ENCODE data around the gene FIGLA. TPM values are rescaled to one million over a fixed set of nuclear protein-coding genes. Genes with fewer than 3 reads are reported as not detected.

The FIGLA gene
- total and polyA plus RNA-seq, 2 experiments from 2014 or later = not detected

- DNase-seq (ENCODE audit: low spot score) = no peak
- Histone ChIP-seq H3K9me3 (ENCODE audit: low read depth) (no peaks in the 10 kb centered on the region), H3K4me2 (no peak overlapping the region), H3K4me3 (no peak overlapping the region), H3K79me2 (no peaks in the 10 kb centered on the region), H4K20me1 (ENCODE audit: insufficient read depth, poor library complexity, severe bottlenecking) (no peaks in the 10 kb centered on the region), H3K36me3 (replicated peaks; ENCODE audit: insufficient read depth, low read depth) (no peaks in the 10 kb centered on the region), H3K9me2 (replicated peaks; ENCODE audit: insufficient read depth) (no peaks in the 10 kb centered on the region), H3K27me3 (peaks cover 19% of the 10 kb centered on the region), H3K27ac (no peak overlapping the region), H3K4me1 (ENCODE audit: insufficient read depth) (no peaks in the 10 kb centered on the region), H2AFZ (no peak overlapping the region)
- TF ChIP-seq EZH2 (IDR thresholded peaks at IDR 0.05; ENCODE audit: borderline replicate concordance) = no peak
- no peak for TF ChIP-seq EZH2phosphoT487 (IDR thresholded peaks at IDR 0.05; ENCODE audit: low read depth, severe bottlenecking, unreplicated experiment)
- TF ChIP-seq CTCF (IDR thresholded peaks at IDR 0.05; ENCODE audit: poor library complexity) = no peak
- 83% methylated on average over 2 of the region's 2 CpGs for WGBS (ENCODE audit: low lambda C conversion rate, missing lambda C conversion rate)
Observed at GRCh38 chr2:70738159-70738558, 52.3 kb downstream of the FIGLA start.

- Histone ChIP-seq H3K9me2 (replicated peaks; ENCODE audit: insufficient read depth) (no peaks in the 10 kb centered on the region), H3K27ac (no peak overlapping the region), H4K20me1 (ENCODE audit: insufficient read depth, poor library complexity, severe bottlenecking) (no peaks in the 10 kb centered on the region), H3K27me3 (peaks cover 26% of the 10 kb centered on the region), H3K36me3 (replicated peaks; ENCODE audit: insufficient read depth, low read depth) (no peaks in the 10 kb centered on the region), H3K9me3 (ENCODE audit: low read depth) (no peaks in the 10 kb centered on the region), H3K79me2 (no peaks in the 10 kb centered on the region), H3K4me1 (ENCODE audit: insufficient read depth) (no peaks in the 10 kb centered on the region), H3K4me2 (no peak overlapping the region), H2AFZ (no peak overlapping the region), H3K4me3 (no peak overlapping the region)
- 39% methylated on average over 2 of the region's 2 CpGs for WGBS (ENCODE audit: low lambda C conversion rate, missing lambda C conversion rate)
- TF ChIP-seq CTCF (IDR thresholded peaks at IDR 0.05; ENCODE audit: poor library complexity) (no peak), EZH2 (IDR thresholded peaks at IDR 0.05; ENCODE audit: borderline replicate concordance) (no peak), EZH2phosphoT487 (IDR thresholded peaks at IDR 0.05; ENCODE audit: low read depth, severe bottlenecking, unreplicated experiment) (no peak)
- DNase-seq (ENCODE audit: low spot score) = no peak
Observed at GRCh38 chr2:70735071-70735470, 55.4 kb downstream of the FIGLA start.

- Histone ChIP-seq H3K9me3 (ENCODE audit: low read depth) (no peaks in the 10 kb centered on the region), H4K20me1 (ENCODE audit: insufficient read depth, poor library complexity, severe bottlenecking) (no peaks in the 10 kb centered on the region), H3K9me2 (replicated peaks; ENCODE audit: insufficient read depth) (no peaks in the 10 kb centered on the region), H3K4me1 (ENCODE audit: insufficient read depth) (no peaks in the 10 kb centered on the region), H3K4me2 (no peak overlapping the region), H3K36me3 (replicated peaks; ENCODE audit: insufficient read depth, low read depth) (no peaks in the 10 kb centered on the region), H2AFZ (no peak overlapping the region), H3K27me3 (peaks cover 26% of the 10 kb centered on the region), H3K4me3 (no peak overlapping the region), H3K79me2 (no peaks in the 10 kb centered on the region), H3K27ac (no peak overlapping the region)
- 47% methylated on average over 7 of the region's 7 CpGs for WGBS (ENCODE audit: low lambda C conversion rate, missing lambda C conversion rate)
- no peak for DNase-seq (ENCODE audit: low spot score)
- TF ChIP-seq CTCF (IDR thresholded peaks at IDR 0.05; ENCODE audit: poor library complexity) (no peak), EZH2phosphoT487 (IDR thresholded peaks at IDR 0.05; ENCODE audit: low read depth, severe bottlenecking, unreplicated experiment) (no peak), EZH2 (IDR thresholded peaks at IDR 0.05; ENCODE audit: borderline replicate concordance) (no peak)
Observed at GRCh38 chr2:70733646-70734180, 56.7 kb downstream of the FIGLA start.
